ENCODE results near the gene CMTM7.

DNA sequence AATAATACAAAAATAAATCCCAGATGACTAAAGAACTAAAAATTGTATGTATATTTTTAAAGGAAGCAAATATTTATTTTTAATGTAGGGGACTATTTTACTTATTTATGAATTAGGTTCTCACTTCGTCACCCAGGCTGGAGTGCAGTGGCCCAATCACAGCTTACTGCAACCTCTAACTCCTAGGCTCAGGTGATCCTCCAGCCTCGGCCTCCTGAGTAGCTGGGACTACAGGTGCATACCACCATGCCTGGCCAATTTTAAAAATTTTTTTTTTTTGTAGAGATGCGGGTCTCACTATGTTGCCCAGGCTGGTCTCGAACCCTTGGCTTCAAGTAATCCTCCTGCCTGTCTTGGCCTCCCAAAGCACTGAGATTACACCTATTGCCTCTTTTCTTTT lies 42.6 kb downstream of the CMTM7 start:
- TF ChIP-seq CTCF (IDR thresholded peaks at IDR 0.05; ENCODE audit: low read depth, low read length, poor library complexity, severe bottlenecking) (no peak), EZH2phosphoT487 (IDR thresholded peaks at IDR 0.05; ENCODE audit: borderline replicate concordance, low read length) (no peak)

Data from DOHH2 (cell line).